ENCODE results near the gene BANF1.

GRCh38 chr11:66046901-66047300 lies 44.6 kb downstream of the BANF1 start:
- TF ChIP-seq, protein P1, sequence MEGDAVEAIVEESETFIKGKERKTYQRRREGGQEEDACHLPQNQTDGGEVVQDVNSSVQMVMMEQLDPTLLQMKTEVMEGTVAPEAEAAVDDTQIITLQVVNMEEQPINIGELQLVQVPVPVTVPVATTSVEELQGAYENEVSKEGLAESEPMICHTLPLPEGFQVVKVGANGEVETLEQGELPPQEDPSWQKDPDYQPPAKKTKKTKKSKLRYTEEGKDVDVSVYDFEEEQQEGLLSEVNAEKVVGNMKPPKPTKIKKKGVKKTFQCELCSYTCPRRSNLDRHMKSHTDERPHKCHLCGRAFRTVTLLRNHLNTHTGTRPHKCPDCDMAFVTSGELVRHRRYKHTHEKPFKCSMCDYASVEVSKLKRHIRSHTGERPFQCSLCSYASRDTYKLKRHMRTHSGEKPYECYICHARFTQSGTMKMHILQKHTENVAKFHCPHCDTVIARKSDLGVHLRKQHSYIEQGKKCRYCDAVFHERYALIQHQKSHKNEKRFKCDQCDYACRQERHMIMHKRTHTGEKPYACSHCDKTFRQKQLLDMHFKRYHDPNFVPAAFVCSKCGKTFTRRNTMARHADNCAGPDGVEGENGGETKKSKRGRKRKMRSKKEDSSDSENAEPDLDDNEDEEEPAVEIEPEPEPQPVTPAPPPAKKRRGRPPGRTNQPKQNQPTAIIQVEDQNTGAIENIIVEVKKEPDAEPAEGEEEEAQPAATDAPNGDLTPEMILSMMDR (IDR thresholded peaks at IDR 0.05), result no peak
- TF ChIP-seq POLR2A (IDR thresholded peaks at IDR 0.05), result no peak
- no peak for TF ChIP-seq EP300 (IDR thresholded peaks at IDR 0.05)
